BJ (cell line): ENCODE measurements around the gene ZNF579. TPM values are rescaled to one million over a fixed set of nuclear protein-coding genes. Genes with fewer than 3 reads are reported as not detected.
A peak's percentile ranks its signal among the peaks of the same experiment; 100 is the strongest.

ENCODE experiments used
- CTCF ChIA-PET: fragments of 350-600 bp; formaldehyde crosslinking; extraction: SDS; loops from one replicate; lab custom pipeline; 2021; ENCODE audit warnings: antibody characterized with exemption, inconsistent platforms; lab: Yijun Ruan, JAX
- POLR2A ChIA-PET: fragments of 300-600 bp; sonication (Branson Sonifier 250); formaldehyde crosslinking; extraction: SDS; loops from one replicate; lab custom pipeline; 2021; ENCODE audit warnings: antibody characterized with exemption; lab: Charles Lee
- DNase-seq: peaks from one replicate; pipeline ENCODE4 v3.0.0-alpha.2; 2011; ENCODE audit warnings: low read depth
- H3K27me3 ChIP-seq: 2 replicates; pipeline ENCODE4 v1.6.0; 2011; ENCODE audit warnings: low read length; ENCODE audit not compliant: control insufficient read depth, insufficient read depth
- H3K36me3 ChIP-seq: 2 replicates; pipeline ENCODE4 v1.5.1; 2011; ENCODE audit warnings: low read length; ENCODE audit not compliant: control insufficient read depth, insufficient read depth
- H3K4me3 ChIP-seq: 2 replicates; pipeline ENCODE4 v1.5.1; 2011; ENCODE audit warnings: low read depth, mild to moderate bottlenecking, control low read depth, low read length
- polyA plus RNA-seq: library from polyadenylated mRNA; depleted of rRNA; stranded (reverse); fragments of >200 nt; gene quantifications from 2 replicates; pipeline ENCODE4 v1.2.3, GENCODE V29; 2011
- TF ChIP-seq, protein P1 (sequence below): IDR thresholded peaks from 2 replicates; pipeline ENCODE4 v1.5.1; 2011; ENCODE audit warnings: low read depth, mild to moderate bottlenecking, control low read depth, inconsistent platforms, low read length, moderate library complexity; ENCODE audit not compliant: insufficient read depth

ZNF579 gene
- polyA plus RNA-seq, 1 experiment: 2.6 TPM

- POLR2A ChIA-PET: no interaction called here
- CTCF ChIA-PET: interaction anchor here (1.2 kb wide), 1 partner anchor 20 kb away, joined by 3 read pairs; no protein-coding TSS in a partner anchor
- no peaks in the 10 kb centered on the region for H3K27me3 ChIP-seq
- peaks cover 18% of the 10 kb centered on the region for H3K36me3 ChIP-seq
- DNase-seq: no peak
- TF ChIP-seq, protein P1, sequence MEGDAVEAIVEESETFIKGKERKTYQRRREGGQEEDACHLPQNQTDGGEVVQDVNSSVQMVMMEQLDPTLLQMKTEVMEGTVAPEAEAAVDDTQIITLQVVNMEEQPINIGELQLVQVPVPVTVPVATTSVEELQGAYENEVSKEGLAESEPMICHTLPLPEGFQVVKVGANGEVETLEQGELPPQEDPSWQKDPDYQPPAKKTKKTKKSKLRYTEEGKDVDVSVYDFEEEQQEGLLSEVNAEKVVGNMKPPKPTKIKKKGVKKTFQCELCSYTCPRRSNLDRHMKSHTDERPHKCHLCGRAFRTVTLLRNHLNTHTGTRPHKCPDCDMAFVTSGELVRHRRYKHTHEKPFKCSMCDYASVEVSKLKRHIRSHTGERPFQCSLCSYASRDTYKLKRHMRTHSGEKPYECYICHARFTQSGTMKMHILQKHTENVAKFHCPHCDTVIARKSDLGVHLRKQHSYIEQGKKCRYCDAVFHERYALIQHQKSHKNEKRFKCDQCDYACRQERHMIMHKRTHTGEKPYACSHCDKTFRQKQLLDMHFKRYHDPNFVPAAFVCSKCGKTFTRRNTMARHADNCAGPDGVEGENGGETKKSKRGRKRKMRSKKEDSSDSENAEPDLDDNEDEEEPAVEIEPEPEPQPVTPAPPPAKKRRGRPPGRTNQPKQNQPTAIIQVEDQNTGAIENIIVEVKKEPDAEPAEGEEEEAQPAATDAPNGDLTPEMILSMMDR: no peak
- no peak overlapping the region for H3K4me3 ChIP-seq
These were observed 31.5 kb upstream of the ZNF579 start for GRCh38 chr19:55611983-55612645.

GRCh38 chr19:55611300-55611982 is 30.8 kb upstream of the ZNF579 start:
- no peaks in the 10 kb centered on the region for H3K27me3 ChIP-seq
- no peak for DNase-seq
- H3K4me3 ChIP-seq: no peak overlapping the region
- ChIA-PET CTCF (interaction anchor here (0.9 to 1.2 kb wide), 2 partner anchors 16 to 21 kb away, joined by 3 read pairs; no protein-coding TSS in a partner anchor), POLR2A (no interaction called here)
- H3K36me3 ChIP-seq: peaks cover 13% of the 10 kb centered on the region
- TF ChIP-seq, protein P1: no peak

DNA sequence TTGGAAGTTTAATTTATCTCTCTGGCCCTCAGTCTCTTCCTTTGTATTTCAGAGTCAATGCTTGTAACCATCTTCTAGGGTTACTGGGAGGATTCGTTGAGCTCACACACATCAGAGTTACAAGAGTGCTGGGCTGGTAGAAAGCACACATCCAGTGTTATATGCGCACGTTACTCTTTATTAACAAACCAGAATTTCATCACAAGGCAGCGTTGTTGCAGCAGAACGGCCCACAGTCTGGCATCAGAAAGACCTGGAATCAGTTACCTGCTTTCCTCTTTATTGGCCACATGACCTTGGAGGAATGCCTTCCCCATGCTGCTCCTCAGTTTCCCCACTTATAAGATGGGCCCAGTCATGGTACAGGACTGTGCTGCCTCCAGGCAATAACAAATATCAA is 28.7 kb upstream of the ZNF579 start:
- TF ChIP-seq, protein P1: no peak
- DNase-seq: no peak
- ChIA-PET POLR2A (no interaction called here), CTCF (interaction anchor here (0.5 kb wide), 1 partner anchor 442 kb away, joined by 4 read pairs; no protein-coding TSS in a partner anchor)
- H3K36me3 ChIP-seq: peaks cover 7% of the 10 kb centered on the region; the same call in 1 of the 2 replicates
- H3K27me3 ChIP-seq: no peaks in the 10 kb centered on the region
- H3K4me3 ChIP-seq: no peak overlapping the region

DNA sequence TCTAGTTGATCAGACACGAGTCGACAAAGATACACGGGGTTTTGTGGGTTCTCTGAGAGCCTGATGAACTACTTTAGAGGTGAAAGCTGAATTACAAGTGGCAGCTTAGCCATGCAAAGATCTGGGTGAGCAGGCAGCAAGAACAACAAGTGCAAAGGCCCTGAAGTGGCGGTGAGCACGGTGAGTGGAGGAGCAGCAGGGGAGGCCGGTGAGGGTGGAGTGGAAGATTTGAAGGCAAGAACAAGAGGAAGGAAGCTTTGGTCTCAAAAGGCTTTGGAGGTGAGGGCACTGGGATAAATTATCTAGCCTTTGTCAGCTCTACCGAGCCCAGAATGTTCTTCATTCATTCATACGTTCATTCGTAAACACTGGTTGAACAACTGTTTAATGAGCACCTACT is 26.2 kb upstream of the ZNF579 start:
- peaks cover 6% of the 10 kb centered on the region; the same call in 1 of the 2 replicates for H3K36me3 ChIP-seq
- POLR2A ChIA-PET: no interaction called here
- no peaks in the 10 kb centered on the region for H3K27me3 ChIP-seq
- CTCF ChIA-PET: interaction anchor here (0.6 to 2.4 kb wide), 24 partner anchors 12 to 1468 kb away, joined by 3 to 40 read pairs (median 6); partner anchors contain the start of genes ZNF579 and ZNF784
- no peak for DNase-seq
- TF ChIP-seq, protein P1: no peak
- H3K4me3 ChIP-seq: no peak overlapping the region

- H3K4me3 ChIP-seq: peak overlapping the region; percentile 90
- ChIA-PET POLR2A (no interaction called here), CTCF (interaction anchor here (0.6 to 2.4 kb wide), 27 partner anchors 12 to 1467 kb away, joined by 3 to 40 read pairs (median 4); partner anchors contain the start of genes ZNF579 and ZNF784)
- no peak for DNase-seq
- H3K27me3 ChIP-seq: no peaks in the 10 kb centered on the region
- H3K36me3 ChIP-seq: peaks cover 6% of the 10 kb centered on the region; the same call in 1 of the 2 replicates
- TF ChIP-seq, protein P1: no peak
These were observed 25.8 kb upstream of the ZNF579 start for GRCh38 chr19:55606471-55606787.
